HepG2 (cell line): Measurements from ENCODE around the gene WWC1. TPM values are rescaled to one million over a fixed set of nuclear protein-coding genes. Genes with fewer than 3 reads are reported as not detected.

ENCODE experiments used
- HDAC2 ChIP-seq: sonication (generic); formaldehyde crosslinking; IDR thresholded peaks from 2 replicates; pipeline ENCODE4 v1.4.0; 2020; ENCODE audit warnings: missing genetic modification reagents
- MAZ ChIP-seq, 2 experiments: sonication (generic) in 1 of 2; formaldehyde crosslinking in 1 of 2; IDR thresholded peaks; 2 replicates each; pipeline versions ENCODE4 v1.5.0 to v1.6.1; 2012 to 2020; ENCODE audit warnings: low read depth in 2 of 2, mild to moderate bottlenecking in 2 of 2, borderline replicate concordance in 1 of 2, improper control_type of control experiment in 1 of 2, low read length in 1 of 2, missing genetic modification reagents in 1 of 2, moderate library complexity in 1 of 2
- NFRKB ChIP-seq: fragments of 450-650 bp; IDR thresholded peaks from 2 replicates; pipeline ENCODE4 v1.6.1; 2017
- polyA plus RNA-seq, 8 experiments: library from polyadenylated mRNA; depleted of rRNA in 3 of 8; stranded (reverse) in 7 of 8; unstranded in 1 of 8; fragments of >200 nt; fragmentation: Illumina TruSeq in 4 of 8; extraction: Trizol in 4 of 8; gene quantifications; 2 replicates each; pipeline versions ENCODE4 v1.2.1 to v1.2.3, GENCODE V29; 2011 to 2016; ENCODE audit warnings: low read depth in 4 of 8, missing spikeins in 1 of 8, mixed read lengths in 1 of 8; ENCODE audit not compliant: insufficient read depth in 1 of 8
- total RNA-seq, 5 experiments: library from RNA; depleted of rRNA; stranded (reverse); fragments of >200 nt; fragmentation: Illumina TruSeq; extraction: Trizol; gene quantifications; 2 replicates each; pipeline ENCODE4 v1.2.3, GENCODE V29; 2016; ENCODE audit warnings: low read depth in 1 of 5
- TF ChIP-seq, protein P1 (sequence below): sonication (generic); formaldehyde crosslinking; IDR thresholded peaks from 2 replicates; pipeline ENCODE4 v1.4.0; 2020; ENCODE audit warnings: mild to moderate bottlenecking, missing genetic modification reagents, borderline replicate concordance
- TF ChIP-seq, protein P2 (sequence below): sonication (generic); formaldehyde crosslinking; IDR thresholded peaks from 2 replicates; pipeline ENCODE4; 2020; ENCODE audit warnings: missing genetic modification reagents, mild to moderate bottlenecking, borderline replicate concordance
- TF ChIP-seq, protein P3 (sequence below): sonication (generic); formaldehyde crosslinking; IDR thresholded peaks from 2 replicates; pipeline ENCODE4 v1.5.1; 2020; ENCODE audit warnings: mild to moderate bottlenecking, missing genetic modification reagents

The WWC1 gene
- total and polyA plus RNA-seq, 2 of the 13 experiments (the other 11 are each of a cell fraction or from before 2014, with no cell fraction given), result 8.3 to 17.9 TPM

- TF ChIP-seq, protein P1, sequence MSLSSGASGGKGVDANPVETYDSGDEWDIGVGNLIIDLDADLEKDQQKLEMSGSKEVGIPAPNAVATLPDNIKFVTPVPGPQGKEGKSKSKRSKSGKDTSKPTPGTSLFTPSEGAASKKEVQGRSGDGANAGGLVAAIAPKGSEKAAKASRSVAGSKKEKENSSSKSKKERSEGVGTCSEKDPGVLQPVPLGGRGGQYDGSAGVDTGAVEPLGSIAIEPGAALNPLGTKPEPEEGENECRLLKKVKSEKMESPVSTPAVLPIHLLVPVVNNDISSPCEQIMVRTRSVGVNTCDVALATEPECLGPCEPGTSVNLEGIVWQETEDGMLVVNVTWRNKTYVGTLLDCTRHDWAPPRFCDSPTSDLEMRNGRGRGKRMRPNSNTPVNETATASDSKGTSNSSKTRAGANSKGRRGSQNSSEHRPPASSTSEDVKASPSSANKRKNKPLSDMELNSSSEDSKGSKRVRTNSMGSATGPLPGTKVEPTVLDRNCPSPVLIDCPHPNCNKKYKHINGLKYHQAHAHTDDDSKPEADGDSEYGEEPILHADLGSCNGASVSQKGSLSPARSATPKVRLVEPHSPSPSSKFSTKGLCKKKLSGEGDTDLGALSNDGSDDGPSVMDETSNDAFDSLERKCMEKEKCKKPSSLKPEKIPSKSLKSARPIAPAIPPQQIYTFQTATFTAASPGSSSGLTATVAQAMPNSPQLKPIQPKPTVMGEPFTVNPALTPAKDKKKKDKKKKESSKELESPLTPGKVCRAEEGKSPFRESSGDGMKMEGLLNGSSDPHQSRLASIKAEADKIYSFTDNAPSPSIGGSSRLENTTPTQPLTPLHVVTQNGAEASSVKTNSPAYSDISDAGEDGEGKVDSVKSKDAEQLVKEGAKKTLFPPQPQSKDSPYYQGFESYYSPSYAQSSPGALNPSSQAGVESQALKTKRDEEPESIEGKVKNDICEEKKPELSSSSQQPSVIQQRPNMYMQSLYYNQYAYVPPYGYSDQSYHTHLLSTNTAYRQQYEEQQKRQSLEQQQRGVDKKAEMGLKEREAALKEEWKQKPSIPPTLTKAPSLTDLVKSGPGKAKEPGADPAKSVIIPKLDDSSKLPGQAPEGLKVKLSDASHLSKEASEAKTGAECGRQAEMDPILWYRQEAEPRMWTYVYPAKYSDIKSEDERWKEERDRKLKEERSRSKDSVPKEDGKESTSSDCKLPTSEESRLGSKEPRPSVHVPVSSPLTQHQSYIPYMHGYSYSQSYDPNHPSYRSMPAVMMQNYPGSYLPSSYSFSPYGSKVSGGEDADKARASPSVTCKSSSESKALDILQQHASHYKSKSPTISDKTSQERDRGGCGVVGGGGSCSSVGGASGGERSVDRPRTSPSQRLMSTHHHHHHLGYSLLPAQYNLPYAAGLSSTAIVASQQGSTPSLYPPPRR, result no peak
- TF ChIP-seq, protein P2, sequence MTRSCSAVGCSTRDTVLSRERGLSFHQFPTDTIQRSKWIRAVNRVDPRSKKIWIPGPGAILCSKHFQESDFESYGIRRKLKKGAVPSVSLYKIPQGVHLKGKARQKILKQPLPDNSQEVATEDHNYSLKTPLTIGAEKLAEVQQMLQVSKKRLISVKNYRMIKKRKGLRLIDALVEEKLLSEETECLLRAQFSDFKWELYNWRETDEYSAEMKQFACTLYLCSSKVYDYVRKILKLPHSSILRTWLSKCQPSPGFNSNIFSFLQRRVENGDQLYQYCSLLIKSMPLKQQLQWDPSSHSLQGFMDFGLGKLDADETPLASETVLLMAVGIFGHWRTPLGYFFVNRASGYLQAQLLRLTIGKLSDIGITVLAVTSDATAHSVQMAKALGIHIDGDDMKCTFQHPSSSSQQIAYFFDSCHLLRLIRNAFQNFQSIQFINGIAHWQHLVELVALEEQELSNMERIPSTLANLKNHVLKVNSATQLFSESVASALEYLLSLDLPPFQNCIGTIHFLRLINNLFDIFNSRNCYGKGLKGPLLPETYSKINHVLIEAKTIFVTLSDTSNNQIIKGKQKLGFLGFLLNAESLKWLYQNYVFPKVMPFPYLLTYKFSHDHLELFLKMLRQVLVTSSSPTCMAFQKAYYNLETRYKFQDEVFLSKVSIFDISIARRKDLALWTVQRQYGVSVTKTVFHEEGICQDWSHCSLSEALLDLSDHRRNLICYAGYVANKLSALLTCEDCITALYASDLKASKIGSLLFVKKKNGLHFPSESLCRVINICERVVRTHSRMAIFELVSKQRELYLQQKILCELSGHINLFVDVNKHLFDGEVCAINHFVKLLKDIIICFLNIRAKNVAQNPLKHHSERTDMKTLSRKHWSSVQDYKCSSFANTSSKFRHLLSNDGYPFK (CRISPR knock-in tag), result no peak
- TF ChIP-seq MAZ (IDR thresholded peaks at IDR 0.05; ENCODE audit: borderline replicate concordance, low read depth, low read length), result no peak
- no peak for TF ChIP-seq MAZ (CRISPR knock-in tag; IDR thresholded peaks at IDR 0.05; ENCODE audit: low read depth)
- no peak for TF ChIP-seq NFRKB
- TF ChIP-seq, protein P3, sequence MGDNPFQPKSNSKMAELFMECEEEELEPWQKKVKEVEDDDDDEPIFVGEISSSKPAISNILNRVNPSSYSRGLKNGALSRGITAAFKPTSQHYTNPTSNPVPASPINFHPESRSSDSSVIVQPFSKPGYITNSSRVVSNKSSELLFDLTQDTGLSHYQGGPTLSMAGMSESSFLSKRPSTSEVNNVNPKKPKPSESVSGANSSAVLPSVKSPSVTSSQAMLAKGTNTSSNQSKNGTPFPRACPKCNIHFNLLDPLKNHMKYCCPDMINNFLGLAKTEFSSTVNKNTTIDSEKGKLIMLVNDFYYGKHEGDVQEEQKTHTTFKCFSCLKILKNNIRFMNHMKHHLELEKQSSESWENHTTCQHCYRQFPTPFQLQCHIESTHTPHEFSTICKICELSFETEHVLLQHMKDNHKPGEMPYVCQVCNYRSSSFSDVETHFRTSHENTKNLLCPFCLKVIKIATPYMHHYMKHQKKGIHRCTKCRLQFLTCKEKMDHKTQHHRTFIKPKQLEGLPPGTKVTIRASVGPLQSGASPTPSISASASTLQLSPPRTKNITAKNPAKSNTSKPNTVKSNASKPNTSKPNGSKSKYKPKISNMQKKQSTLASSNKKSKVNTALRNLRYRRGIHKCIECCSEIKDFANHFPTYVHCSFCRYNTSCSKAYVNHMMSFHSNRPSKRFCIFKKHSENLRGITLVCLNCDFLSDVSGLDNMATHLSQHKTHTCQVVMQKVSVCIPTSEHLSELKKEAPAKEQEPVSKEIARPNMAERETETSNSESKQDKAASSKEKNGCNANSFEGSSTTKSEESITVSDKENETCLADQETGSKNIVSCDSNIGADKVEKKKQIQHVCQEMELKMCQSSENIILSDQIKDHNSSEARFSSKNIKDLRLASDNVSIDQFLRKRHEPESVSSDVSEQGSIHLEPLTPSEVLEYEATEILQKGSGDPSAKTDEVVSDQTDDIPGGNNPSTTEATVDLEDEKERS (CRISPR knock-in tag), result no peak
- TF ChIP-seq HDAC2 (CRISPR knock-in tag), result no peak
Measured at GRCh38 chr5:168262042-168262743, 29.3 kb upstream of the WWC1 start (continued).
